Measurements from ENCODE around the gene TBR1.

GRCh38 chr2:161424394-161424769 lies 8.3 kb downstream of the TBR1 start:
- TF ChIP-seq POLR2A (IDR thresholded peaks at IDR 0.05), result no peak
- TF ChIP-seq, protein P1, sequence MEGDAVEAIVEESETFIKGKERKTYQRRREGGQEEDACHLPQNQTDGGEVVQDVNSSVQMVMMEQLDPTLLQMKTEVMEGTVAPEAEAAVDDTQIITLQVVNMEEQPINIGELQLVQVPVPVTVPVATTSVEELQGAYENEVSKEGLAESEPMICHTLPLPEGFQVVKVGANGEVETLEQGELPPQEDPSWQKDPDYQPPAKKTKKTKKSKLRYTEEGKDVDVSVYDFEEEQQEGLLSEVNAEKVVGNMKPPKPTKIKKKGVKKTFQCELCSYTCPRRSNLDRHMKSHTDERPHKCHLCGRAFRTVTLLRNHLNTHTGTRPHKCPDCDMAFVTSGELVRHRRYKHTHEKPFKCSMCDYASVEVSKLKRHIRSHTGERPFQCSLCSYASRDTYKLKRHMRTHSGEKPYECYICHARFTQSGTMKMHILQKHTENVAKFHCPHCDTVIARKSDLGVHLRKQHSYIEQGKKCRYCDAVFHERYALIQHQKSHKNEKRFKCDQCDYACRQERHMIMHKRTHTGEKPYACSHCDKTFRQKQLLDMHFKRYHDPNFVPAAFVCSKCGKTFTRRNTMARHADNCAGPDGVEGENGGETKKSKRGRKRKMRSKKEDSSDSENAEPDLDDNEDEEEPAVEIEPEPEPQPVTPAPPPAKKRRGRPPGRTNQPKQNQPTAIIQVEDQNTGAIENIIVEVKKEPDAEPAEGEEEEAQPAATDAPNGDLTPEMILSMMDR (IDR thresholded peaks at IDR 0.05), result no peak

Data from adrenal gland (tissue), 5 donors.